Kidney (tissue), 14 donors: Measurements from ENCODE around the gene PTGFRN. TPM values are rescaled to one million over a fixed set of nuclear protein-coding genes. Genes with fewer than 3 reads are reported as not detected.

Experiments
- DNase-seq, 5 donors: peaks; one replicate each; pipeline ENCODE4 v3.0.0-alpha.2; 2013 to 2020
- FAIRE-seq: peaks from 2 replicates; lab custom pipeline; 2012; peaks lifted over from hg19 to GRCh38; lab: Jason Lieb, UNC
- H3K27ac ChIP-seq, 2 donors: one replicate each; pipeline ENCODE4 v1.7.0; 2013; ENCODE audit warnings: low read depth in 2 of 2, low read length in 2 of 2, inconsistent platforms in 1 of 2
- H3K27me3 ChIP-seq: one replicate; pipeline ENCODE4 v1.7.1; 2013; ENCODE audit warnings: low read length, inconsistent platforms; ENCODE audit not compliant: control insufficient read depth, insufficient read depth
- H3K36me3 ChIP-seq, 3 donors: one replicate each; pipeline versions ENCODE4 v1.7.0 to v1.7.1; 2013; ENCODE audit warnings: low read length in 3 of 3, control low read depth in 1 of 3, inconsistent platforms in 1 of 3; ENCODE audit not compliant: insufficient read depth in 3 of 3, control insufficient read depth in 2 of 3
- H3K4me1 ChIP-seq, 3 donors: one replicate each; pipeline versions ENCODE4 v1.7.0 to v1.7.1; 2013; ENCODE audit warnings: low read length in 3 of 3, inconsistent platforms in 1 of 3, low read depth in 1 of 3; ENCODE audit not compliant: control insufficient read depth in 2 of 3, insufficient read depth in 2 of 3
- H3K4me3 ChIP-seq, 3 donors: one replicate each; pipeline versions ENCODE4 v1.7.0 to v1.8.1; 2013; ENCODE audit warnings: low read length in 3 of 3, control low read depth in 1 of 3, inconsistent platforms in 1 of 3
- H3K9ac ChIP-seq, 3 donors: one replicate each; pipeline versions ENCODE4 v1.7.0 to v1.7.1; 2013; ENCODE audit warnings: low read length in 3 of 3, control low read depth in 1 of 3, inconsistent platforms in 1 of 3
- H3K9me3 ChIP-seq, 3 donors: one replicate each; pipeline versions ENCODE4 v1.7.0 to v1.7.1; 2013; ENCODE audit warnings: low read length in 3 of 3, control low read depth in 1 of 3, inconsistent platforms in 1 of 3; ENCODE audit not compliant: control insufficient read depth in 2 of 3, insufficient read depth in 1 of 3
- CTCF ChIP-seq: IDR thresholded peaks from 3 replicates; pipeline ENCODE4 v1.5.1; 2012; ENCODE audit warnings: mild to moderate bottlenecking, moderate library complexity, borderline replicate concordance; ENCODE audit not compliant: insufficient read depth; ENCODE audit errors: extremely low read depth
- intact Hi-C: fragments of 100-400 bp; cut with DNase I; formaldehyde crosslinking; loops from one replicate; pipeline ENCODE4 v1.11.1; 2022
- polyA plus RNA-seq: library from polyadenylated mRNA; stranded (reverse); fragments of 350-450 nt; fragmentation: Illumina TruSeq; extraction: RNeasy Lipid Tissue Mini Kit (QIAGEN cat#74804); gene quantifications from one replicate; pipeline ENCODE4 v1.2.3, GENCODE V29; 2014; ENCODE audit warnings: low read depth, low replicate concordance; ENCODE audit not compliant: insufficient read depth
- total RNA-seq: library from RNA; stranded (reverse); fragmentation: NEBNext Ultra II Directional; extraction: Animal tissue kit (Norgen Biotek cat#: 25700); gene quantifications from one replicate; pipeline ENCODE4 v1.2.1, GENCODE V29; 2021
- donor health status: control.
- donor health status: control.
- donor health status: control.
- donor health status: control.
- donor health status: control.
- donor health status: DM: yes; HTN: yes; CAD: no.
- donor health status: Normal renal cell carcinoma (clear cell type).

The PTGFRN gene
- total and polyA plus RNA-seq, 2 donors from 2014 or later: 16.4 to 44.8 TPM

- H3K36me3 ChIP-seq: no peaks in the 10 kb centered on the region
- intact Hi-C loops: no loop called here
- FAIRE-seq (no peak), DNase-seq (no peak)
- H3K27me3 ChIP-seq: no peaks in the 10 kb centered on the region
- no peak overlapping the region for H3K4me3 ChIP-seq
- TF ChIP-seq CTCF: no peak
- no peak overlapping the region for H3K27ac ChIP-seq
- no peaks in the 10 kb centered on the region for H3K4me1 ChIP-seq
- no peaks in the 10 kb centered on the region for H3K9me3 ChIP-seq
- no peak overlapping the region for H3K9ac ChIP-seq
Measured at GRCh38 chr1:116868385-116868784, 41.3 kb upstream of the PTGFRN start.

GRCh38 chr1:116869611-116870010, 40.1 kb upstream of the PTGFRN start:
- FAIRE-seq: no peak
- intact Hi-C loops: no loop called here
- H3K4me3 ChIP-seq: no peak overlapping the region
- no peaks in the 10 kb centered on the region for H3K27me3 ChIP-seq
- TF ChIP-seq CTCF: no peak
- no peaks in the 10 kb centered on the region for H3K36me3 ChIP-seq
- no peaks in the 10 kb centered on the region for H3K4me1 ChIP-seq
- no peak overlapping the region for H3K27ac ChIP-seq
- no peak overlapping the region for H3K9ac ChIP-seq
- no peak for DNase-seq
- no peaks in the 10 kb centered on the region for H3K9me3 ChIP-seq

GRCh38 chr1:116870300-116870699, 39.4 kb upstream of the PTGFRN start:
- TF ChIP-seq CTCF: no peak
- no peak overlapping the region for H3K9ac ChIP-seq
- H3K36me3 ChIP-seq: no peaks in the 10 kb centered on the region
- DNase-seq: no peak
- intact Hi-C loops: no loop called here
- no peaks in the 10 kb centered on the region for H3K9me3 ChIP-seq
- no peak overlapping the region for H3K4me3 ChIP-seq
- no peak for FAIRE-seq
- H3K27me3 ChIP-seq: no peaks in the 10 kb centered on the region
- H3K4me1 ChIP-seq: no peaks in the 10 kb centered on the region
- H3K27ac ChIP-seq: no peak overlapping the region

GRCh38 chr1:116871779-116872146, 38.0 kb upstream of the PTGFRN start:
- no peaks in the 10 kb centered on the region for H3K27me3 ChIP-seq
- no peak overlapping the region for H3K27ac ChIP-seq
- FAIRE-seq (no peak), DNase-seq (no peak)
- no peak for TF ChIP-seq CTCF
- intact Hi-C loops: no loop called here
- H3K36me3 ChIP-seq: no peaks in the 10 kb centered on the region
- no peak overlapping the region for H3K4me3 ChIP-seq
- H3K4me1 ChIP-seq: no peaks in the 10 kb centered on the region
- H3K9me3 ChIP-seq: no peaks in the 10 kb centered on the region
- no peak overlapping the region for H3K9ac ChIP-seq
